ENCODE data around the gene FTL. TPM values are rescaled to one million over a fixed set of nuclear protein-coding genes. Genes with fewer than 3 reads are reported as not detected.

FTL gene
- total and polyA plus RNA-seq, 4 donors, result 830 to 1,568 (median 1,226) TPM

GRCh38 chr19:48970139-48970766 lies 5.1 kb downstream of the FTL start:
- H3K4me3 ChIP-seq (ENCODE audit: low read depth, low read length), result no peak overlapping the region
- WGBS (ENCODE audit: insufficient coverage), result 95% methylated on average over 20 of the region's 23 CpGs

GRCh38 chr19:48970923-48971395 lies 5.8 kb downstream of the FTL start:
- 13% methylated on average over 14 of the region's 19 CpGs for WGBS (ENCODE audit: insufficient coverage)
- no peaks in the 10 kb centered on the region for H3K9me3 ChIP-seq (ENCODE audit: control insufficient read depth, insufficient read depth, low read length)
- H3K4me1 ChIP-seq (ENCODE audit: control insufficient read depth, insufficient read depth, low read length), result peaks cover 14% of the 10 kb centered on the region
- no peaks in the 10 kb centered on the region for H3K27me3 ChIP-seq (ENCODE audit: control insufficient read depth, insufficient read depth, low read length)
- DNase-seq (ENCODE audit: low read depth in 4 of 6, low spot score in 6 of 6), result peak in 4 of 6 donors; percentile 77 to 94 (median 86)
- no peak overlapping the region for H3K27ac ChIP-seq (ENCODE audit: low read depth, low read length)
- H3K36me3 ChIP-seq (ENCODE audit: control insufficient read depth, insufficient read depth, low read length), result peaks cover 73% of the 10 kb centered on the region
- no peak overlapping the region for H3K4me3 ChIP-seq (ENCODE audit: low read depth, low read length)

More at GRCh38 chr19:48970139-48970766, 5.1 kb downstream of the FTL start:
- no peaks in the 10 kb centered on the region for H3K9me3 ChIP-seq (ENCODE audit: control insufficient read depth, insufficient read depth, low read length)
- H3K4me1 ChIP-seq (ENCODE audit: control insufficient read depth, insufficient read depth, low read length), result peaks cover 16% of the 10 kb centered on the region
- peaks cover 73% of the 10 kb centered on the region for H3K36me3 ChIP-seq (ENCODE audit: control insufficient read depth, insufficient read depth, low read length)
- no peak for DNase-seq (ENCODE audit: low read depth in 4 of 6, low spot score in 6 of 6)
- no peaks in the 10 kb centered on the region for H3K27me3 ChIP-seq (ENCODE audit: control insufficient read depth, insufficient read depth, low read length)
- H3K27ac ChIP-seq (ENCODE audit: low read depth, low read length), result no peak overlapping the region

GRCh38 chr19:48975947-48976847 lies 11.1 kb downstream of the FTL start:
- peak in 2 of 6 donors; percentile 65 to 88 for DNase-seq (ENCODE audit: low read depth in 4 of 6, low spot score in 6 of 6)
- H3K4me3 ChIP-seq (ENCODE audit: low read depth, low read length), result no peak overlapping the region
- no peaks in the 10 kb centered on the region for H3K27me3 ChIP-seq (ENCODE audit: control insufficient read depth, insufficient read depth, low read length)
- no peaks in the 10 kb centered on the region for H3K9me3 ChIP-seq (ENCODE audit: control insufficient read depth, insufficient read depth, low read length)
- 77% methylated on average over 7 of the region's 13 CpGs for WGBS (ENCODE audit: insufficient coverage)
- no peaks in the 10 kb centered on the region for H3K4me1 ChIP-seq (ENCODE audit: control insufficient read depth, insufficient read depth, low read length)
- no peak overlapping the region for H3K27ac ChIP-seq (ENCODE audit: low read depth, low read length)
- peaks cover 66% of the 10 kb centered on the region for H3K36me3 ChIP-seq (ENCODE audit: control insufficient read depth, insufficient read depth, low read length)

- WGBS (ENCODE audit: insufficient coverage), result no CpG with 5 or more reads among the region's 2 CpGs
- Histone ChIP-seq H3K4me1 (ENCODE audit: control insufficient read depth, insufficient read depth, low read length) (no peaks in the 10 kb centered on the region), H3K27me3 (ENCODE audit: control insufficient read depth, insufficient read depth, low read length) (no peaks in the 10 kb centered on the region), H3K27ac (ENCODE audit: low read depth, low read length) (no peak overlapping the region), H3K9me3 (ENCODE audit: control insufficient read depth, insufficient read depth, low read length) (no peaks in the 10 kb centered on the region), H3K36me3 (ENCODE audit: control insufficient read depth, insufficient read depth, low read length) (peaks cover 68% of the 10 kb centered on the region), H3K4me3 (ENCODE audit: low read depth, low read length) (no peak overlapping the region)
- DNase-seq (ENCODE audit: low read depth in 4 of 6, low spot score in 6 of 6), result no peak
These were observed 12.0 kb downstream of the FTL start for GRCh38 chr19:48977061-48977460.

- H3K27ac ChIP-seq (ENCODE audit: low read depth, low read length), result no peak overlapping the region
- no peak for DNase-seq (ENCODE audit: low read depth in 4 of 6, low spot score in 6 of 6)
- 91% methylated on average over 5 of the region's 9 CpGs for WGBS (ENCODE audit: insufficient coverage)
- H3K4me1 ChIP-seq (ENCODE audit: control insufficient read depth, insufficient read depth, low read length), result no peaks in the 10 kb centered on the region
- no peak overlapping the region for H3K4me3 ChIP-seq (ENCODE audit: low read depth, low read length)
- peaks cover 81% of the 10 kb centered on the region for H3K36me3 ChIP-seq (ENCODE audit: control insufficient read depth, insufficient read depth, low read length)
- no peaks in the 10 kb centered on the region for H3K9me3 ChIP-seq (ENCODE audit: control insufficient read depth, insufficient read depth, low read length)
- no peaks in the 10 kb centered on the region for H3K27me3 ChIP-seq (ENCODE audit: control insufficient read depth, insufficient read depth, low read length)
These were observed 17.2 kb downstream of the FTL start for GRCh38 chr19:48982280-48982679.

GRCh38 chr19:48985711-48986110 lies 20.6 kb downstream of the FTL start:
- Histone ChIP-seq H3K27me3 (ENCODE audit: control insufficient read depth, insufficient read depth, low read length) (no peaks in the 10 kb centered on the region), H3K36me3 (ENCODE audit: control insufficient read depth, insufficient read depth, low read length) (peaks cover 88% of the 10 kb centered on the region), H3K27ac (ENCODE audit: low read depth, low read length) (no peak overlapping the region), H3K4me3 (ENCODE audit: low read depth, low read length) (no peak overlapping the region), H3K9me3 (ENCODE audit: control insufficient read depth, insufficient read depth, low read length) (no peaks in the 10 kb centered on the region), H3K4me1 (ENCODE audit: control insufficient read depth, insufficient read depth, low read length) (peaks cover 3% of the 10 kb centered on the region)
- WGBS (ENCODE audit: insufficient coverage), result 94% methylated on average over 13 of the region's 13 CpGs
- no peak for DNase-seq (ENCODE audit: low read depth in 4 of 6, low spot score in 6 of 6)

DNA sequence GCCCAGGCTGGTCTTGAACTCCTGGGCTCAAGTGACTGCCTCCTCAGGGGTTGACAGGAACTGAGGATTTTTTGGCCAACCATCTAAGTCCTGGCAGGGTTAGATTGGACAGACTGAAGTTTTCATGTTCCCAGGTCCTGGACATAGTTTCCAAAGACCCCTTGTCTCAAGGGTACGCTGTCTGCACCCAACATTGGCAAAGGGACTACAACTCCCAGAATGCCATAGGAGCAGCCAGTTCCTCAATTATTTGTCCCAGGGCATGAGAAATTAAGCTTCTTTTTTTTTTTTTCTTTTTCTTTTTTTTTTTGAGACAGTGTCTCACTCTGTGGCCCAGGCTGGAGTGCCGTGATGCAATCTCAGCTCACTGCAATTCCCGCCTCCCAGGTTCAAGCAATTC lies 21.1 kb downstream of the FTL start:
- no peaks in the 10 kb centered on the region for H3K27me3 ChIP-seq (ENCODE audit: control insufficient read depth, insufficient read depth, low read length)
- H3K36me3 ChIP-seq (ENCODE audit: control insufficient read depth, insufficient read depth, low read length), result peaks cover 90% of the 10 kb centered on the region
- no peak overlapping the region for H3K4me3 ChIP-seq (ENCODE audit: low read depth, low read length)
- whole genome bisulfite sequencing (ENCODE audit: insufficient coverage), result 85% methylated on average over 1 of the region's 3 CpGs
- H3K27ac ChIP-seq (ENCODE audit: low read depth, low read length), result no peak overlapping the region
- H3K4me1 ChIP-seq (ENCODE audit: control insufficient read depth, insufficient read depth, low read length), result peaks cover 8% of the 10 kb centered on the region
- no peaks in the 10 kb centered on the region for H3K9me3 ChIP-seq (ENCODE audit: control insufficient read depth, insufficient read depth, low read length)
- DNase-seq (ENCODE audit: low read depth in 4 of 6, low spot score in 6 of 6), result no peak

GRCh38 chr19:48987323-48987722 lies 22.2 kb downstream of the FTL start:
- no peaks in the 10 kb centered on the region for H3K27me3 ChIP-seq (ENCODE audit: control insufficient read depth, insufficient read depth, low read length)
- H3K4me3 ChIP-seq (ENCODE audit: low read depth, low read length), result no peak overlapping the region
- no peak overlapping the region for H3K27ac ChIP-seq (ENCODE audit: low read depth, low read length)
- peaks cover 81% of the 10 kb centered on the region for H3K36me3 ChIP-seq (ENCODE audit: control insufficient read depth, insufficient read depth, low read length)
- no peaks in the 10 kb centered on the region for H3K9me3 ChIP-seq (ENCODE audit: control insufficient read depth, insufficient read depth, low read length)
- peaks cover 19% of the 10 kb centered on the region for H3K4me1 ChIP-seq (ENCODE audit: control insufficient read depth, insufficient read depth, low read length)
- WGBS (ENCODE audit: insufficient coverage), result 98% methylated on average over 4 of the region's 7 CpGs
- DNase-seq (ENCODE audit: low read depth in 4 of 6, low spot score in 6 of 6), result no peak

DNA sequence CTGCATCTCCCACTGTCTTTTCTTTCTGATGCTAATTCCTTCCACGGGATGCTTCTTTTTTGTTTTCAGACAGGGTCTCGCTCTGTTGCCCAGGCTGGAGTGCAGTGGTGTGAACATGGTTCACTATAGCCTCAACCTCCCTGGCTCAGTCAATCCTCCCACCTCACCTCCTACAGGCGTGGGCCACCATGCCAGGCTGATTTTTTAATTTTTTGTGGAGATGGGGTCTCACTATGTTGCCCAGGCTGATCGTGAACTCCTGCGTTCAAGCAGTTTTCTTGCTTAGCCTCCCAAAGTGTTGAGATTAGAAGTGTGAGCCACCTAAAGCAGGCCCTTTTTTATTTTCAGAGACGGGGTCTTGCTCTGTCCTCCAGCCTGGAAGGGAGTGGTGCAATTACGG lies 23.2 kb downstream of the FTL start:
- no peaks in the 10 kb centered on the region for H3K9me3 ChIP-seq (ENCODE audit: control insufficient read depth, insufficient read depth, low read length)
- H3K27me3 ChIP-seq (ENCODE audit: control insufficient read depth, insufficient read depth, low read length), result no peaks in the 10 kb centered on the region
- peaks cover 72% of the 10 kb centered on the region for H3K36me3 ChIP-seq (ENCODE audit: control insufficient read depth, insufficient read depth, low read length)
- DNase-seq (ENCODE audit: low read depth in 4 of 6, low spot score in 6 of 6), result no peak
- H3K27ac ChIP-seq (ENCODE audit: low read depth, low read length), result no peak overlapping the region
- 91% methylated on average over 4 of the region's 7 CpGs for WGBS (ENCODE audit: insufficient coverage)
- no peak overlapping the region for H3K4me3 ChIP-seq (ENCODE audit: low read depth, low read length)
- peaks cover 25% of the 10 kb centered on the region for H3K4me1 ChIP-seq (ENCODE audit: control insufficient read depth, insufficient read depth, low read length)
